Activated CD8-positive, alpha-beta memory T cell treated with anti-CD3 and anti-CD28 coated beads for 36 hours (primary cell): ENCODE data around the gene SLC22A3. TPM values are rescaled to one million over a fixed set of nuclear protein-coding genes. Genes with fewer than 3 reads are reported as not detected.
"Not testable (repeated sequence)": the region's sequence is repeated elsewhere in the genome, so short reads cannot be mapped to it uniquely, and the experiment has no call there.

Experiments used
- CTCF ChIA-PET: fragments of 350-600 bp; sonication (Branson Sonifier 250); formaldehyde crosslinking; loops from one replicate; lab custom pipeline; 2021; ENCODE audit warnings: antibody characterized with exemption; lab: Charles Lee
- POLR2A ChIA-PET: fragments of 350-600 bp; sonication (Branson Sonifier 250); formaldehyde crosslinking; loops from one replicate; lab custom pipeline; 2021; ENCODE audit warnings: antibody characterized with exemption; lab: Charles Lee
- total RNA-seq, 2 experiments: library from RNA; stranded (reverse); gene quantifications; one replicate each; pipeline ENCODE4 v1.2.3, GENCODE V29; 2021

Gene SLC22A3
- total RNA-seq, 2 experiments from 2014 or later, result not detected

GRCh38 chr6:160428818-160429619, 80.8 kb downstream of the SLC22A3 start:
- ChIA-PET CTCF (no interaction called here), POLR2A (no interaction called here)

GRCh38 chr6:160429620-160429895, 81.4 kb downstream of the SLC22A3 start:
- ChIA-PET CTCF (no interaction called here), POLR2A (no interaction called here)

- ChIA-PET POLR2A (no interaction called here), CTCF (no interaction called here)
Measured at GRCh38 chr6:160430203-160430602, 82.0 kb downstream of the SLC22A3 start.

- CTCF ChIA-PET, result no interaction called here
- POLR2A ChIA-PET, result no interaction called here
Measured at GRCh38 chr6:160430751-160431150, 82.6 kb downstream of the SLC22A3 start.

GRCh38 chr6:160431226-160431625, 83.0 kb downstream of the SLC22A3 start:
- POLR2A ChIA-PET, result no interaction called here
- CTCF ChIA-PET, result no interaction called here

- ChIA-PET POLR2A (no interaction called here), CTCF (no interaction called here)
Measured at GRCh38 chr6:160431791-160432404, 83.7 kb downstream of the SLC22A3 start.

- ChIA-PET POLR2A (no interaction called here), CTCF (interaction anchor here (1.1 kb wide), 1 partner anchor 19 kb away, joined by 3 read pairs; no protein-coding TSS in a partner anchor)
Measured at GRCh38 chr6:160435935-160436334, 87.8 kb downstream of the SLC22A3 start.

GRCh38 chr6:160437154-160437553, 89.0 kb downstream of the SLC22A3 start:
- POLR2A ChIA-PET, result no interaction called here
- CTCF ChIA-PET, result no interaction called here

GRCh38 chr6:160437775-160438174, 89.6 kb downstream of the SLC22A3 start:
- ChIA-PET CTCF (no interaction called here), POLR2A (no interaction called here)

GRCh38 chr6:160438481-160438880, 90.3 kb downstream of the SLC22A3 start:
- ChIA-PET CTCF (no interaction called here), POLR2A (no interaction called here)

GRCh38 chr6:160439751-160440150, 91.6 kb downstream of the SLC22A3 start:
- CTCF ChIA-PET, result no interaction called here

GRCh38 chr6:160442151-160442550, 94.0 kb downstream of the SLC22A3 start:
- ChIA-PET CTCF (no interaction called here), POLR2A (no interaction called here)

More at GRCh38 chr6:160439751-160440150, 91.6 kb downstream of the SLC22A3 start:
- POLR2A ChIA-PET, result no interaction called here

GRCh38 chr6:160445130-160445529, 97.0 kb downstream of the SLC22A3 start:
- ChIA-PET POLR2A (no interaction called here), CTCF (interaction anchor here (1.0 kb wide), 1 partner anchor 11 kb away, joined by 3 read pairs; no protein-coding TSS in a partner anchor)

- POLR2A ChIA-PET, result no interaction called here
Measured at GRCh38 chr6:160447350-160447749, 99.2 kb downstream of the SLC22A3 start.

GRCh38 chr6:160449787-160450186, 101.6 kb downstream of the SLC22A3 start:
- CTCF ChIA-PET, POLR2A ChIA-PET: not testable (repeated sequence)

More at GRCh38 chr6:160447350-160447749, 99.2 kb downstream of the SLC22A3 start:
- CTCF ChIA-PET, result no interaction called here

GRCh38 chr6:160450849-160451248, 102.7 kb downstream of the SLC22A3 start:
- ChIA-PET POLR2A (no interaction called here), CTCF (no interaction called here)

- POLR2A ChIA-PET, result no interaction called here
- CTCF ChIA-PET, result interaction anchor here (3.4 kb wide), 1 partner anchor 317 kb away, joined by 19 read pairs; no protein-coding TSS in a partner anchor
Measured at GRCh38 chr6:160454303-160454702, 106.1 kb downstream of the SLC22A3 start.

- CTCF ChIA-PET, result interaction anchor here (0.7 to 3.4 kb wide), 10 partner anchors 10 to 487 kb away, joined by 3 to 19 read pairs (median 4); no protein-coding TSS in a partner anchor
- POLR2A ChIA-PET, result no interaction called here
Measured at GRCh38 chr6:160455081-160455480, 106.9 kb downstream of the SLC22A3 start.

GRCh38 chr6:160455541-160456213, 107.5 kb downstream of the SLC22A3 start:
- POLR2A ChIA-PET, result no interaction called here
- CTCF ChIA-PET, result interaction anchor here (0.7 to 3.4 kb wide), 10 partner anchors 9 to 487 kb away, joined by 3 to 19 read pairs (median 4); no protein-coding TSS in a partner anchor

- POLR2A ChIA-PET, result no interaction called here
- CTCF ChIA-PET, result interaction anchor here (1.0 to 3.4 kb wide), 5 partner anchors 11 to 488 kb away, joined by 3 to 19 read pairs (median 5); no protein-coding TSS in a partner anchor
Measured at GRCh38 chr6:160456214-160456546, 108.0 kb downstream of the SLC22A3 start.
